SH-SY5Y (cell line): ENCODE data around the gene GPC5.

Source experiments
- GATA2 ChIP-seq: IDR thresholded peaks from 2 replicates; pipeline ENCODE4 v1.6.1; 2011; ENCODE audit warnings: mild to moderate bottlenecking, low read depth, low read length
- GATA3 ChIP-seq: IDR thresholded peaks from 2 replicates; pipeline ENCODE4 v1.6.1; 2011; ENCODE audit warnings: low read depth, mild to moderate bottlenecking, low read length, moderate library complexity

DNA sequence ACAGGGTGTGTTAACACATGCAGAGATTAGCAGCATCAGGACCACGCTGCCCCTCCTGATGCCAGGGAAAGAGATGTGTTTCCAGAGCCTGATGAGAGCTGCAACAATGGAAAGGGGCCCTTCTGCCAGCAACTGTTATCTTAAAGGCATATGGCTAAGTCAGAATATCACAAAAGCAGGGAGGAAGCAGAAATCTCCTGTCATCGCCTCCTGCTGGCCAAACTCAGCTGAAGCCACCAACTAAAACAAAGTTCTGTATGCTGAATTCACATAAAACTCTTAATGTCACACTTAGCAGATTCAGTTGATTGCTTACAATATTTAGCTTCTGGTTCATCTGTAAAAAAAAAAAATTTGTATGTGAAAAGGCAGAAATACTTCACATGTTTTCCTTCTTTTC, 178.2 kb downstream of the GPC5 start:
- no peak for TF ChIP-seq GATA2
- TF ChIP-seq GATA3, result no peak
